ENCODE measurements around the gene ICOS. TPM values are rescaled to one million over a fixed set of nuclear protein-coding genes. Genes with fewer than 3 reads are reported as not detected.

Gene ICOS
- total RNA-seq, 2 donors from 2014 or later, result not detected

DNA sequence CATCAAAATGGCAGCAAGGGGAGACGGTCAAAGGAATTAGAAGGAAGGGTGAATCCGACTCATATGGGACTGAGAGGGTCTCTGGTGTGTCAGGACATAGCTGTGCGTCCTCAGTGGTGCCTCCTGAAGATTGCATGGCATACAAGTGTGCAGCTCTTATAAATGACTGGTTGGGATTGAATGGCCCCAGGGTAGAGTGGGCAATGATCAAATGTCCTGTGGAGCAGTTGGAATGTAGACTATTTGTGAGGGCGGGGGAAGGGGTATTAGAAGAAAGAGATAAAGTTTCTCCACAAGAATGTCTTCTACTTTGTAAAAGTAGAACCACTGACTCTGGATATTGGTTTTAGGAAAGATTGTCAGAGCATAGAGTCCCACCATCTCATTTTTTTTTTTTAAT, 44.4 kb upstream of the ICOS start:
- Histone ChIP-seq H3K27me3 (no peaks in the 10 kb centered on the region), H3K27ac (no peak overlapping the region), H3K4me1 (no peaks in the 10 kb centered on the region), H3K4me3 (no peak overlapping the region), H3K36me3 (no peaks in the 10 kb centered on the region), H3K9me3 (no peaks in the 10 kb centered on the region)
- TF ChIP-seq, protein P1, sequence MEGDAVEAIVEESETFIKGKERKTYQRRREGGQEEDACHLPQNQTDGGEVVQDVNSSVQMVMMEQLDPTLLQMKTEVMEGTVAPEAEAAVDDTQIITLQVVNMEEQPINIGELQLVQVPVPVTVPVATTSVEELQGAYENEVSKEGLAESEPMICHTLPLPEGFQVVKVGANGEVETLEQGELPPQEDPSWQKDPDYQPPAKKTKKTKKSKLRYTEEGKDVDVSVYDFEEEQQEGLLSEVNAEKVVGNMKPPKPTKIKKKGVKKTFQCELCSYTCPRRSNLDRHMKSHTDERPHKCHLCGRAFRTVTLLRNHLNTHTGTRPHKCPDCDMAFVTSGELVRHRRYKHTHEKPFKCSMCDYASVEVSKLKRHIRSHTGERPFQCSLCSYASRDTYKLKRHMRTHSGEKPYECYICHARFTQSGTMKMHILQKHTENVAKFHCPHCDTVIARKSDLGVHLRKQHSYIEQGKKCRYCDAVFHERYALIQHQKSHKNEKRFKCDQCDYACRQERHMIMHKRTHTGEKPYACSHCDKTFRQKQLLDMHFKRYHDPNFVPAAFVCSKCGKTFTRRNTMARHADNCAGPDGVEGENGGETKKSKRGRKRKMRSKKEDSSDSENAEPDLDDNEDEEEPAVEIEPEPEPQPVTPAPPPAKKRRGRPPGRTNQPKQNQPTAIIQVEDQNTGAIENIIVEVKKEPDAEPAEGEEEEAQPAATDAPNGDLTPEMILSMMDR (IDR thresholded peaks at IDR 0.05), result no peak
- no peak for DNase-seq (ENCODE audit: low spot score)

DNA sequence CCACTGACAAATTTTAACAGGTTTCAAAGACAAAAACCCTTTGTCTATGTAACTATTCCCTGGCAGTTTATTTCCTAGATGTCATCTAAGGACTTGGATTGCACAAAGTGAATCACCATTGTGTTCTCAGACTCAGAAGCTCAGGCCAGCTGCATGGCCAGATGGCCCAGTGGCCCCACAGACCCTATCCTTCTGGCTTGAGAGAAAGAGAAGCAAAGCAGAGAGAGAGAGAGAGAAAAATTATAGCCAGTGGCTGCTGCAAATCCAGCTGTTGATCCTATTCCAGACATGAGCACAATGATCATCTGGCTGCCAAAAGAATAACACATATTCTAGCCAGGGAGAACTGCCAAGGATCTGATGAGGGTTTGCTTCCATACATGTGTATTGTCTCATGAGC, 43.2 kb upstream of the ICOS start:
- Histone ChIP-seq H3K27ac (no peak overlapping the region), H3K4me3 (no peak overlapping the region), H3K4me1 (no peaks in the 10 kb centered on the region), H3K36me3 (no peaks in the 10 kb centered on the region), H3K9me3 (no peaks in the 10 kb centered on the region), H3K27me3 (no peaks in the 10 kb centered on the region)
- no peak for DNase-seq (ENCODE audit: low spot score)
- TF ChIP-seq, protein P1 (IDR thresholded peaks at IDR 0.05), result no peak

DNA sequence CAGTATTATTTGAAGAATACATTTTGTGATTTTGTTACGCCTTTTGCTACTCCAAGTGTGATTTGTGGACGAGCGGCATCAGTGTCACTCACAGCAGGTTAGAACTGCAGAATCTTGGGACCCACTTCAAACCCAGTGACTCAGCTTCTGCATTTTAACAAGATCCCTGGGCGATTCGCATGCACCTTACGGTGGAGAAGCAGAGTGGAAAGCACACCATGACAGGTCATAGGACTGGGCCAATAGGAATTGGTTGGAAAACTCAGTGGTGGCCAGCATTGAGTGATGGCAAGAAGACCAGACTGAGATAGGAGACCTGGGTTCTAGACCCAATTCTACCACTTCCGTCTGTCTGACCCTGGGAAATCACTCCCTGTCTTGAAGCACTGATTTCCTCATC, 42.7 kb upstream of the ICOS start:
- no peak overlapping the region for H3K27ac ChIP-seq
- no peaks in the 10 kb centered on the region for H3K36me3 ChIP-seq
- no peaks in the 10 kb centered on the region for H3K9me3 ChIP-seq
- DNase-seq (ENCODE audit: low spot score), result no peak
- no peak overlapping the region for H3K4me3 ChIP-seq
- TF ChIP-seq, protein P1 (IDR thresholded peaks at IDR 0.05), result no peak
- H3K4me1 ChIP-seq, result no peaks in the 10 kb centered on the region
- H3K27me3 ChIP-seq, result no peaks in the 10 kb centered on the region

DNA sequence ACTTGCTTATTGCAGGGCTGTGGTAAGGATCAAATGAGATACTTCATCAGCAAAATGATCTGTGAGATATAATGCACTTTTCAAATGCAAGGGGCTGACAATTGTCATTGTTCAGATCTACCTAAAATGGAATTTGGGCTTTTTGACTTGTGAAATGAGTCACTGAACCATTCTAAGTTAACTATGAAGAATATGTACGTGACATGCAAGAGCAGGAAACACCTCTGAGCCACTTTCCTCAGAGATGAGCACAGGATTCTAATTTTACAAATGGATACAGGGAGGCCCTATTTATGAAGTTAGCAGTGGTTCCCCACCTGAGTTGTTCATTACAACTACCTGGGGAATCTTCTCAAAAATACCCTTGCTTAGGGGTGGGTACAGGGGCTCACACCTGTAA, 42.3 kb upstream of the ICOS start:
- no peaks in the 10 kb centered on the region for H3K4me1 ChIP-seq
- no peak overlapping the region for H3K4me3 ChIP-seq
- H3K27me3 ChIP-seq, result no peaks in the 10 kb centered on the region
- no peak overlapping the region for H3K27ac ChIP-seq
- no peaks in the 10 kb centered on the region for H3K36me3 ChIP-seq
- TF ChIP-seq, protein P1 (IDR thresholded peaks at IDR 0.05), result no peak
- H3K9me3 ChIP-seq, result no peaks in the 10 kb centered on the region
- no peak for DNase-seq (ENCODE audit: low spot score)

DNA sequence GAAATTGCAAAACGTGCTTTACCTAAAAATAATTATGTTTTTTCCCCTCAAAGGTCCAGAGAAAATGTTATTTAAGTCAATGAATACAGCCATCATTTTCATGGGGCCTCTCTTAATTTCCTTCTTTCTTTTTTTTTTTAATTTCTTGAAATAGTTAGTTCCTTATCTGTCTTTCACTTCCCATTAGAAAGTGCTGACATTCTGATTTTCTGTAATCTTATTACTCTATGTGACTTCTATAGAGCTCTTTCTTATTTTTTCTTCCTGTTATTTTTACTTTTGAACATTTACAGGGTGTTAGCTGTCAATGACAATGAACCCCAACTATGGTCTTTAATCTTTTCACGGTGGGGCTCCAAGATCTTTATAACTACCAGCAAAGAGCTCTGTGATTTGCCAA, 39.0 kb upstream of the ICOS start:
- DNase-seq (ENCODE audit: low spot score), result no peak
- H3K27ac ChIP-seq, result no peak overlapping the region

DNA sequence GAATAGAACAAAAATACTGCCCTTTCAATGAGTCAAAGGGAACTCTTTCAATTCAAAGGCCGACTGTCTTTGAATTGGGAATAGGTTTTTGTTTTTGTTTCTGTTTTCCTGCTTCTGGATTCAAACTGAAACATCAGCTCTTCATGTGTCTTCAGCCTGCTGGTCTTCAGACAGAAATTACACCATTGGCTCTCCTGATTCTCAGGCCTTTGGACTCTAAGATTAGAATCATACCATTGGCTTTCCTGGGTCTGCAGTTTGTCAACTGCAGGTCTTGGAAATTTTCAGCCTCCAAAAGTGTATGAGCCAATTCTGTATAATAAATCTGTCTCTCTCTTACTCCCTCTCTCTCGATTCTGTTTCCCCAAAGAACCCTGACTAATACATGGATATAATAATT, 37.9 kb upstream of the ICOS start:
- H3K4me1 ChIP-seq, result no peaks in the 10 kb centered on the region
- H3K36me3 ChIP-seq, result no peaks in the 10 kb centered on the region
- H3K4me3 ChIP-seq, result no peak overlapping the region
- H3K27ac ChIP-seq, result no peak overlapping the region
- H3K9me3 ChIP-seq, result peaks cover 0 to 16% of the 10 kb centered on the region in 2 donors
- no peak for DNase-seq (ENCODE audit: low spot score)
- no peaks in the 10 kb centered on the region for H3K27me3 ChIP-seq
- TF ChIP-seq, protein P1 (IDR thresholded peaks at IDR 0.05), result no peak

More for the DNA sequence above, 39.0 kb upstream of the ICOS start:
- Histone ChIP-seq H3K9me3 (peaks cover 0 to 14% of the 10 kb centered on the region in 2 donors), H3K27me3 (no peaks in the 10 kb centered on the region), H3K36me3 (no peaks in the 10 kb centered on the region), H3K4me3 (no peak overlapping the region), H3K4me1 (no peaks in the 10 kb centered on the region)
- TF ChIP-seq, protein P1 (IDR thresholded peaks at IDR 0.05), result no peak

Measured in right atrium auricular region (tissue), 2 donors.